HCT116 (cell line): Measurements from ENCODE around the gene ARL4C. TPM values are rescaled to one million over a fixed set of nuclear protein-coding genes. Genes with fewer than 3 reads are reported as not detected.

Experiments
- ATAC-seq: fragments of 200-7000 bp; cut with Tn5 transposase; 2 replicates; pipeline ENCODE4 v1.9.1; 2020; ENCODE audit warnings: mild to moderate bottlenecking, moderate library complexity
- BruUV-seq: library from RNA; stranded (reverse); fragments of 400-500 nt; replicated peaks from 2 replicates; lab custom pipeline; 2021; lab: Mats Ljungman, UMichigan
- CTCF ChIA-PET: fragments of 300-600 bp; sonication (Branson Sonifier 250); formaldehyde crosslinking; loops from one replicate; lab custom pipeline; 2021; ENCODE audit warnings: antibody characterized with exemption; lab: Charles Lee
- POLR2A ChIA-PET: fragments of 300-600, 350-600 bp; sonication (Branson Sonifier 250); formaldehyde crosslinking; loops from one replicate; lab custom pipeline; 2021; ENCODE audit warnings: antibody characterized with exemption; lab: Charles Lee
- RAD21 ChIA-PET, 2 experiments: fragments of 300-600 bp; sonication (Branson Sonifier 250); formaldehyde crosslinking; loops; one replicate each; lab custom pipeline; 2023; ENCODE audit warnings: low total read pairs in 2 of 2; ENCODE audit not compliant: uncharacterized antibody in 2 of 2, unreplicated experiment in 2 of 2, low non-redundant PET in 1 of 2; lab: Charles Lee
- DNase-seq: peaks from one replicate; pipeline ENCODE4 v3.0.0-alpha.2; 2010; ENCODE audit warnings: low read depth, low spot score
- H2AFZ ChIP-seq: fragments of 200-600 bp; shearing (Covaris generic), sonication (generic); 2 replicates; pipeline ENCODE4 v1.6.1; 2017; ENCODE audit warnings: low read depth, mixed run types, mixed read lengths, antibody characterized with exemption, low read length; ENCODE audit not compliant: poor library complexity, severe bottlenecking
- H3K27ac ChIP-seq: 2 replicates; pipeline ENCODE4 v1.5.1; 2012; ENCODE audit warnings: low read depth, low read length
- H3K27me3 ChIP-seq: fragments of 200-600 bp; sonication (generic); 2 replicates; pipeline ENCODE4 v1.6.1; 2016; ENCODE audit warnings: mixed run types, low read length, mixed read lengths; ENCODE audit not compliant: insufficient read depth
- H3K36me3 ChIP-seq, 2 experiments: fragments of 200-500 bp in 1 of 2; fragments of 200-600 bp in 1 of 2; sonication (Bioruptor generic) in 1 of 2; sonication (generic) in 1 of 2; 2 replicates each; pipeline versions ENCODE4 v1.5.1 to v1.6.1; 2014 to 2016; ENCODE audit warnings: low read length in 2 of 2, inconsistent platforms in 1 of 2, mixed read lengths in 1 of 2, mixed run types in 1 of 2; ENCODE audit not compliant: insufficient read depth in 2 of 2, control insufficient read depth in 1 of 2
- H3K4me1 ChIP-seq, 2 experiments: fragments of 200-600 bp in 1 of 2; sonication (generic) in 1 of 2; 2 replicates each; pipeline versions ENCODE4 v1.5.1 to v1.6.1; 2012 to 2017; ENCODE audit warnings: low read length in 2 of 2, inconsistent platforms in 1 of 2, mild to moderate bottlenecking in 1 of 2, mixed read lengths in 1 of 2, mixed run types in 1 of 2, moderate library complexity in 1 of 2; ENCODE audit not compliant: insufficient read depth in 2 of 2, control insufficient read depth in 1 of 2
- H3K4me2 ChIP-seq: fragments of 200-600 bp; sonication (generic); 2 replicates; pipeline ENCODE4 v1.6.1; 2017; ENCODE audit warnings: mixed run types, low read length, mixed read lengths
- H3K4me3 ChIP-seq, 2 experiments: fragments of 200-600 bp in 1 of 2; sonication (generic) in 1 of 2; replicated peaks in 1 of 2; 2 replicates each; pipeline ENCODE4 v1.5.1; 2011 to 2016; ENCODE audit warnings: low read length in 2 of 2, control low read depth in 1 of 2, low read depth in 1 of 2, mild to moderate bottlenecking in 1 of 2, mixed read lengths in 1 of 2, mixed run types in 1 of 2
- H3K79me2 ChIP-seq: fragments of 200-600 bp; sonication (generic); 2 replicates; pipeline ENCODE4 v1.6.1; 2017; ENCODE audit warnings: mild to moderate bottlenecking, mixed run types, low read length, moderate library complexity, mixed read lengths; ENCODE audit not compliant: insufficient read depth
- H3K9ac ChIP-seq: fragments of 200-600 bp; sonication (generic); 2 replicates; pipeline ENCODE4 v1.6.1; 2016; ENCODE audit warnings: low read length, mixed read lengths
- H3K9me2 ChIP-seq: fragments of 200-600 bp; sonication (generic), shearing (Covaris generic); 2 replicates; pipeline ENCODE4 v1.6.1; 2017; ENCODE audit warnings: mixed run types, mild to moderate bottlenecking, moderate library complexity; ENCODE audit not compliant: insufficient read depth
- H3K9me3 ChIP-seq, 2 experiments: fragments of 200-500 bp in 1 of 2; fragments of 200-600 bp in 1 of 2; sonication (Bioruptor generic) in 1 of 2; sonication (generic) in 1 of 2; 2 replicates each; pipeline ENCODE4 v1.6.1; 2014 to 2017; ENCODE audit warnings: low read length in 2 of 2, mixed read lengths in 2 of 2, inconsistent platforms in 1 of 2, low read depth in 1 of 2, mild to moderate bottlenecking in 1 of 2, mixed run types in 1 of 2, moderate library complexity in 1 of 2; ENCODE audit not compliant: control insufficient read depth in 1 of 2, insufficient read depth in 1 of 2
- H4K20me1 ChIP-seq: fragments of 200-600 bp; sonication (generic), shearing (Covaris generic); 2 replicates; pipeline ENCODE4 v1.6.1; 2017; ENCODE audit warnings: mixed run types, mild to moderate bottlenecking, moderate library complexity; ENCODE audit not compliant: insufficient read depth
- EGR1 ChIP-seq: IDR thresholded peaks from 2 replicates; pipeline ENCODE4 v1.6.1; 2012; ENCODE audit warnings: low read depth
- ELF1 ChIP-seq: IDR thresholded peaks from 2 replicates; pipeline ENCODE4 v1.6.1; 2012; ENCODE audit warnings: low read depth, borderline replicate concordance
- EZH2 ChIP-seq: fragments of 200-600 bp; sonication (generic); IDR thresholded peaks from 2 replicates; pipeline ENCODE4 v1.6.1; 2017; ENCODE audit warnings: antibody characterized with exemption, mixed run types
- FOSL1 ChIP-seq: IDR thresholded peaks from 2 replicates; pipeline ENCODE4 v1.6.1; 2012; ENCODE audit warnings: low read depth
- JUND ChIP-seq: IDR thresholded peaks from 2 replicates; pipeline ENCODE4 v1.6.1; 2012
- SP1 ChIP-seq: IDR thresholded peaks from 2 replicates; pipeline ENCODE4 v1.6.1; 2012; ENCODE audit warnings: low read depth
- SRF ChIP-seq: IDR thresholded peaks from 2 replicates; pipeline ENCODE4 v1.6.1; 2012; ENCODE audit warnings: low read depth
- YY1 ChIP-seq: IDR thresholded peaks from 2 replicates; pipeline ENCODE4 v1.6.1; 2011; ENCODE audit warnings: low read length, low read depth, moderate library complexity, mild to moderate bottlenecking; ENCODE audit not compliant: insufficient replicate concordance; ENCODE audit errors: extremely low read depth
- ZNF274 ChIP-seq: fragments of 200-500 bp; sonication (Bioruptor generic); IDR thresholded peaks from 2 replicates; pipeline ENCODE4 v1.6.1; 2014; ENCODE audit warnings: mild to moderate bottlenecking, low read depth, low read length, inconsistent platforms
- intact Hi-C: fragments of 100-400 bp; cut with micrococcal nuclease; formaldehyde crosslinking; loops from 2 replicates; pipeline ENCODE4 v1.10.0; 2022
- total RNA-seq: library from RNA; stranded (reverse); gene quantifications from one replicate; pipeline ENCODE4 v1.2.1, GENCODE V29; 2021; ENCODE audit not compliant: unreplicated experiment
- TF ChIP-seq, protein P1 (sequence below): IDR thresholded peaks from 2 replicates; pipeline ENCODE4 v1.6.1; 2012
- TF ChIP-seq, protein P2 (sequence below): IDR thresholded peaks from 2 replicates; pipeline ENCODE4 v1.6.1; 2012; ENCODE audit warnings: low read depth
- TF ChIP-seq, protein P3 (sequence below): IDR thresholded peaks from 2 replicates; pipeline ENCODE4 v1.6.1; 2011; ENCODE audit warnings: mild to moderate bottlenecking, low read length, moderate library complexity; ENCODE audit not compliant: insufficient replicate concordance; ENCODE audit errors: extremely low read depth

Gene ARL4C
- total RNA-seq, 1 experiment from 2014 or later, result 4.1 TPM

DNA sequence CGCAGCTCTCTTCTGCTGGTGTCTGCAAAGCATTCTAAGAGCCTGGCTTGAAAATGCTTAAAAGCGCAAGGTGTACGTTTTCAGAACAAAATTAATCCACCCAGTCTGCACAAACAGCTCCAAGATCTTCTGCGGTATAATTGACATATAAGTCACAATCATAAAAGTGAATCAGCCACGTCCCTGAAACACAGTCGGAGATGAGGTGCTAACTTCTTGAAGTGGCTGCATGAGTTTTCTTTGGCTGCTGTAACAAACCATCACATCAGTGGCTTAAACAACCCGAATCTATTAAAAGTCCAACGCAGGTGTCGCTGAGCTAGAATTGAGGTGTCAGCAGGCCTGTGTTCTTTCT is 32.6 kb downstream of the ARL4C start:
- POLR2A ChIA-PET, result no interaction called here
- H3K27ac ChIP-seq, result no peak overlapping the region

DNA sequence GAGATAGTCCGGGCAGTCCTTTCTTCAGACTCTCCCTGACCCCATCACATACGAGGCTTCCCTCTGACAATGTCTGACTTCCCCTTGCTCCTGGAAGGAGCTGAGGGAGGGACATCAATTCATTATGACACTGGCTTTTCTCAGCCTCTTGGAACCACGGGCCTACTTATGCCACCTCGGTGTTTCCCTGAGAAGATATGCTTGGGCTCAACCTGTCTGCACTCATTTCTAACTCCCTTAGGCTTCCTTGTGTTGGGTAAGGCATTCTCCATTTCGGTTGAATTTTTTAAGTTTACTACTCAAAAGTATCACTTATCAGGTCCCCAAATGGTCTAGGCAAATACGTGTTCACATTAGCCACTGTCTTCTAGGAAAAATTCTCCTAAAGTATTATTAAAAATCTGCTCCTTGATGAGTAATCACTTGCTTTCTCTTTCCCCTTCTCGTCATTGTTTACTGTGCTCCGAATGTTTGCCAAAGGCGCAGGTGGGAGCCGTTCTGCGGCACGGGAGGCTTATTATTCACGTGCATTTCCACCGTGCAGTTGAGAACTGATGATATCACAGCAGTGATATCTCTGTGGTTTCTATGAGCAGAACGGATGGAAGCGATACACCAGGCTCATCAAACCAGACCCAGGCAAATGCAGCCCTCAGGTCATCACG is 33.1 kb downstream of the ARL4C start:
- H3K9me3 ChIP-seq, result no peaks in the 10 kb centered on the region; a peak in 1 of 4 replicates
- BruUV-seq, result no TSS peak
- no peak overlapping the region for H2AFZ ChIP-seq
- H3K9me2 ChIP-seq, result no peaks in the 10 kb centered on the region
- RAD21 ChIA-PET, result no interaction called here
- no peaks in the 10 kb centered on the region for H4K20me1 ChIP-seq
- no peak for ATAC-seq
- intact Hi-C loops, result no loop called here
- H3K79me2 ChIP-seq, result no peaks in the 10 kb centered on the region
- no peak overlapping the region for H3K9ac ChIP-seq
- H3K4me2 ChIP-seq, result no peak overlapping the region
- no peak overlapping the region for H3K27ac ChIP-seq
- DNase-seq, result no peak
- peaks cover 0 to 5% of the 10 kb centered on the region in 2 experiments; a peak in 1 of 4 replicates for H3K4me1 ChIP-seq
- no peak overlapping the region for H3K4me3 ChIP-seq
- POLR2A ChIA-PET, result no interaction called here
- H3K36me3 ChIP-seq, result no peaks in the 10 kb centered on the region
- CTCF ChIA-PET, result no interaction called here
- H3K27me3 ChIP-seq, result no peaks in the 10 kb centered on the region
- TF ChIP-seq YY1, result no peak
- no peak for TF ChIP-seq SRF
- TF ChIP-seq, protein P1, sequence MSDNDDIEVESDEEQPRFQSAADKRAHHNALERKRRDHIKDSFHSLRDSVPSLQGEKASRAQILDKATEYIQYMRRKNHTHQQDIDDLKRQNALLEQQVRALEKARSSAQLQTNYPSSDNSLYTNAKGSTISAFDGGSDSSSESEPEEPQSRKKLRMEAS, result no peak
- TF ChIP-seq EZH2, result no peak
- no peak for TF ChIP-seq EGR1
- TF ChIP-seq FOSL1, result no peak
- TF ChIP-seq JUND, result no peak
- no peak for TF ChIP-seq SP1
- TF ChIP-seq, protein P2, sequence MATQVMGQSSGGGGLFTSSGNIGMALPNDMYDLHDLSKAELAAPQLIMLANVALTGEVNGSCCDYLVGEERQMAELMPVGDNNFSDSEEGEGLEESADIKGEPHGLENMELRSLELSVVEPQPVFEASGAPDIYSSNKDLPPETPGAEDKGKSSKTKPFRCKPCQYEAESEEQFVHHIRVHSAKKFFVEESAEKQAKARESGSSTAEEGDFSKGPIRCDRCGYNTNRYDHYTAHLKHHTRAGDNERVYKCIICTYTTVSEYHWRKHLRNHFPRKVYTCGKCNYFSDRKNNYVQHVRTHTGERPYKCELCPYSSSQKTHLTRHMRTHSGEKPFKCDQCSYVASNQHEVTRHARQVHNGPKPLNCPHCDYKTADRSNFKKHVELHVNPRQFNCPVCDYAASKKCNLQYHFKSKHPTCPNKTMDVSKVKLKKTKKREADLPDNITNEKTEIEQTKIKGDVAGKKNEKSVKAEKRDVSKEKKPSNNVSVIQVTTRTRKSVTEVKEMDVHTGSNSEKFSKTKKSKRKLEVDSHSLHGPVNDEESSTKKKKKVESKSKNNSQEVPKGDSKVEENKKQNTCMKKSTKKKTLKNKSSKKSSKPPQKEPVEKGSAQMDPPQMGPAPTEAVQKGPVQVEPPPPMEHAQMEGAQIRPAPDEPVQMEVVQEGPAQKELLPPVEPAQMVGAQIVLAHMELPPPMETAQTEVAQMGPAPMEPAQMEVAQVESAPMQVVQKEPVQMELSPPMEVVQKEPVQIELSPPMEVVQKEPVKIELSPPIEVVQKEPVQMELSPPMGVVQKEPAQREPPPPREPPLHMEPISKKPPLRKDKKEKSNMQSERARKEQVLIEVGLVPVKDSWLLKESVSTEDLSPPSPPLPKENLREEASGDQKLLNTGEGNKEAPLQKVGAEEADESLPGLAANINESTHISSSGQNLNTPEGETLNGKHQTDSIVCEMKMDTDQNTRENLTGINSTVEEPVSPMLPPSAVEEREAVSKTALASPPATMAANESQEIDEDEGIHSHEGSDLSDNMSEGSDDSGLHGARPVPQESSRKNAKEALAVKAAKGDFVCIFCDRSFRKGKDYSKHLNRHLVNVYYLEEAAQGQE, result no peak

More for the DNA sequence above, 32.6 kb downstream of the ARL4C start:
- no peaks in the 10 kb centered on the region for H3K79me2 ChIP-seq
- ChIA-PET RAD21 (no interaction called here), CTCF (no interaction called here)
- H3K4me2 ChIP-seq, result no peak overlapping the region
- intact Hi-C loops, result no loop called here
- no peak overlapping the region for H2AFZ ChIP-seq
- H3K9ac ChIP-seq, result no peak overlapping the region
- H3K36me3 ChIP-seq, result no peaks in the 10 kb centered on the region
- H3K27me3 ChIP-seq, result no peaks in the 10 kb centered on the region
- no peaks in the 10 kb centered on the region for H3K9me2 ChIP-seq
- BruUV-seq, result no TSS peak
- DNase-seq (no peak), ATAC-seq (no peak)
- H3K4me1 ChIP-seq, result peaks cover 0 to 5% of the 10 kb centered on the region in 2 experiments; a peak in 1 of 4 replicates
- H4K20me1 ChIP-seq, result no peaks in the 10 kb centered on the region
- TF ChIP-seq EZH2, result no peak
- no peak for TF ChIP-seq ELF1
- TF ChIP-seq EGR1, result no peak
- TF ChIP-seq, protein P3, sequence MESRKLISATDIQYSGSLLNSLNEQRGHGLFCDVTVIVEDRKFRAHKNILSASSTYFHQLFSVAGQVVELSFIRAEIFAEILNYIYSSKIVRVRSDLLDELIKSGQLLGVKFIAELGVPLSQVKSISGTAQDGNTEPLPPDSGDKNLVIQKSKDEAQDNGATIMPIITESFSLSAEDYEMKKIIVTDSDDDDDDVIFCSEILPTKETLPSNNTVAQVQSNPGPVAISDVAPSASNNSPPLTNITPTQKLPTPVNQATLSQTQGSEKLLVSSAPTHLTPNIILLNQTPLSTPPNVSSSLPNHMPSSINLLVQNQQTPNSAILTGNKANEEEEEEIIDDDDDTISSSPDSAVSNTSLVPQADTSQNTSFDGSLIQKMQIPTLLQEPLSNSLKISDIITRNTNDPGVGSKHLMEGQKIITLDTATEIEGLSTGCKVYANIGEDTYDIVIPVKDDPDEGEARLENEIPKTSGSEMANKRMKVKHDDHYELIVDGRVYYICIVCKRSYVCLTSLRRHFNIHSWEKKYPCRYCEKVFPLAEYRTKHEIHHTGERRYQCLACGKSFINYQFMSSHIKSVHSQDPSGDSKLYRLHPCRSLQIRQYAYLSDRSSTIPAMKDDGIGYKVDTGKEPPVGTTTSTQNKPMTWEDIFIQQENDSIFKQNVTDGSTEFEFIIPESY, result no peak
- no peak for TF ChIP-seq ZNF274
- H3K4me3 ChIP-seq, result no peak overlapping the region
- H3K9me3 ChIP-seq, result no peaks in the 10 kb centered on the region; a peak in 1 of 4 replicates
